ENCODE data around the gene FKBP6.

DNA sequence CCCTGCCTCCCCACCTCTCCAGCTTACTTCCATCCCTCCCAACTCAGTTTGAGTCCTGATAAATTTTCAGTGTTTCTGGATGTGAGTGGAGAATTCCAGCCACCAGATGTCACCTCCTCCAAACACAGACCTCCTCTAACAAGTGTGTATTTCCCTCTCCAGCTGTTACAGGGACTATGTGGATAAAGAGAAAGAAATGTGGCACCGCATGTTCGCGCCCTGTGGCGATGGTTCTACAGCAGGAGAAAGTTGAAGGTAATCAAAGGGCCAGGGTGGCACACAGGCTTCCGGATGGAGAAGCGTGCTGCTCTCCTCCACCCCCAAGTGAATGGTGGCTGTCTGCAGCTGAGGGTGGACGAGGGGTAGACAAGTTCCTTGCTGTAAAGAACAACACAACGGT, 14.7 kb downstream of the FKBP6 start:
- no peak for TF ChIP-seq POLR2AphosphoS5 (IDR thresholded peaks at IDR 0.05)
- TF ChIP-seq, protein P1, sequence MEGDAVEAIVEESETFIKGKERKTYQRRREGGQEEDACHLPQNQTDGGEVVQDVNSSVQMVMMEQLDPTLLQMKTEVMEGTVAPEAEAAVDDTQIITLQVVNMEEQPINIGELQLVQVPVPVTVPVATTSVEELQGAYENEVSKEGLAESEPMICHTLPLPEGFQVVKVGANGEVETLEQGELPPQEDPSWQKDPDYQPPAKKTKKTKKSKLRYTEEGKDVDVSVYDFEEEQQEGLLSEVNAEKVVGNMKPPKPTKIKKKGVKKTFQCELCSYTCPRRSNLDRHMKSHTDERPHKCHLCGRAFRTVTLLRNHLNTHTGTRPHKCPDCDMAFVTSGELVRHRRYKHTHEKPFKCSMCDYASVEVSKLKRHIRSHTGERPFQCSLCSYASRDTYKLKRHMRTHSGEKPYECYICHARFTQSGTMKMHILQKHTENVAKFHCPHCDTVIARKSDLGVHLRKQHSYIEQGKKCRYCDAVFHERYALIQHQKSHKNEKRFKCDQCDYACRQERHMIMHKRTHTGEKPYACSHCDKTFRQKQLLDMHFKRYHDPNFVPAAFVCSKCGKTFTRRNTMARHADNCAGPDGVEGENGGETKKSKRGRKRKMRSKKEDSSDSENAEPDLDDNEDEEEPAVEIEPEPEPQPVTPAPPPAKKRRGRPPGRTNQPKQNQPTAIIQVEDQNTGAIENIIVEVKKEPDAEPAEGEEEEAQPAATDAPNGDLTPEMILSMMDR (IDR thresholded peaks at IDR 0.05 in 8 of 11, conservative IDR thresholded peaks at IDR 0.05 in 3 of 11): peak in 4 of 11 experiments; percentile 13 to 27 (median 17)

Data from spleen (tissue), 7 donors.